CD4-positive, alpha-beta T cell (primary cell): Measurements from ENCODE around the gene GTPBP8. TPM values are rescaled to one million over a fixed set of nuclear protein-coding genes. Genes with fewer than 3 reads are reported as not detected.

Source experiments
- ATAC-seq: fragments of 200-7000 bp; cut with Tn5 transposase; one replicate; pipeline ENCODE4 v1.10.0; 2022; ENCODE audit warnings: mild to moderate bottlenecking; ENCODE audit not compliant: poor library complexity
- CTCF ChIA-PET: fragments of 350-600 bp; sonication (Branson Sonifier 250); formaldehyde crosslinking; loops from one replicate; lab custom pipeline; 2021; ENCODE audit warnings: antibody characterized with exemption, inconsistent platforms; lab: Charles Lee
- POLR2A ChIA-PET: fragments of 350-600 bp; sonication (Branson Sonifier 250); formaldehyde crosslinking; loops from one replicate; lab custom pipeline; 2021; ENCODE audit warnings: antibody characterized with exemption, inconsistent platforms; lab: Charles Lee
- DNase-seq, 14 experiments: peaks; one replicate each; pipeline ENCODE4 v3.0.0-alpha.2; 2013 to 2020; ENCODE audit warnings: mixed read lengths in 2 of 14
- H3K27ac ChIP-seq, 2 donors: one replicate each; pipeline versions ENCODE4 v1.5.1 to v1.7.0; 2013; ENCODE audit warnings: low read length in 2 of 2, low read depth in 1 of 2, mild to moderate bottlenecking in 1 of 2
- H3K27me3 ChIP-seq, 2 experiments: 1 replicate in 1 of 2; 2 replicates in 1 of 2; pipeline versions ENCODE4 v1.6.1 to v1.7.0; 2013; ENCODE audit warnings: low read length in 2 of 2, control low read depth in 1 of 2, mild to moderate bottlenecking in 1 of 2, moderate library complexity in 1 of 2; ENCODE audit not compliant: insufficient read depth in 2 of 2, control insufficient read depth in 1 of 2
- H3K36me3 ChIP-seq: one replicate; pipeline ENCODE4 v1.6.1; 2013; ENCODE audit warnings: low read length, control low read depth; ENCODE audit not compliant: insufficient read depth
- H3K4me1 ChIP-seq: one replicate; pipeline ENCODE4 v1.6.1; 2013; ENCODE audit warnings: low read length, control low read depth; ENCODE audit not compliant: insufficient read depth
- H3K4me3 ChIP-seq: one replicate; pipeline ENCODE4 v1.5.1; 2013; ENCODE audit warnings: mild to moderate bottlenecking, low read length, moderate library complexity
- H3K9me3 ChIP-seq, 2 experiments: 1 replicate in 1 of 2; 2 replicates in 1 of 2; pipeline versions ENCODE4 v1.6.1 to v1.7.0; 2013; ENCODE audit warnings: low read length in 2 of 2, mild to moderate bottlenecking in 2 of 2, control low read depth in 1 of 2, moderate library complexity in 1 of 2; ENCODE audit not compliant: control insufficient read depth in 1 of 2, insufficient read depth in 1 of 2
- H3K27ac Mint-ChIP-seq: one replicate; pipeline ENCODE4 v1.8.0; 2020; ENCODE audit warnings: mixed read lengths
- H3K27me3 Mint-ChIP-seq: one replicate; pipeline ENCODE4 v1.8.0; 2021; ENCODE audit warnings: mixed read lengths
- H3K36me3 Mint-ChIP-seq: one replicate; pipeline ENCODE4 v1.8.0; 2021; ENCODE audit warnings: low read depth, mixed read lengths
- H3K4me1 Mint-ChIP-seq: one replicate; pipeline ENCODE4 v1.8.0; 2021; ENCODE audit warnings: low read depth, mixed read lengths
- H3K4me3 Mint-ChIP-seq: one replicate; pipeline ENCODE4 v1.8.0; 2020; ENCODE audit warnings: mild to moderate bottlenecking, mixed read lengths
- H3K9me3 Mint-ChIP-seq: one replicate; pipeline ENCODE4 v1.8.0; 2020; ENCODE audit warnings: mixed read lengths
- CTCF ChIP-seq: fragments of 200-600 bp; IDR thresholded peaks from one replicate; pipeline ENCODE4 v1.8.0; 2022; ENCODE audit warnings: antibody characterized with exemption, mild to moderate bottlenecking
- intact Hi-C, 2 experiments: fragments of 100-400 bp; cut with DNase I in 1 of 2; cut with micrococcal nuclease in 1 of 2; formaldehyde crosslinking; loops; one replicate each; pipeline versions ENCODE4 v1.15.1 to v1.9.0; 2023 to 2025; cut with DNase I, micrococcal nuclease
- total RNA-seq, 174 experiments: library from RNA in 2 of 174; stranded (reverse) in 2 of 174; gene quantifications; one replicate each; pipeline ENCODE4 v1.2.3 and lab custom pipeline; 2021 to 2026

Gene GTPBP8
- total RNA-seq, 2 experiments from 2014 or later, result 27.0 to 30.3 TPM

- peaks cover 74% of the 10 kb centered on the region for H3K4me1 Mint-ChIP-seq
- POLR2A ChIA-PET, result interaction anchor here (0.8 to 1.4 kb wide), 3 partner anchors 14 to 203 kb away, joined by 3 to 4 read pairs (median 3); partner anchors contain the start of gene GTPBP8
- H3K36me3 Mint-ChIP-seq, result peaks cover 9% of the 10 kb centered on the region
- Histone ChIP-seq H3K27me3 (no peaks in the 10 kb centered on the region), H3K4me3 (no peak overlapping the region), H3K4me1 (peaks cover 26% of the 10 kb centered on the region), H3K9me3 (no peaks in the 10 kb centered on the region), H3K36me3 (no peaks in the 10 kb centered on the region), H3K27ac (peak overlapping the region; percentile 6 to 62)
- DNase-seq, result peak in 1 of 14 experiments; percentile 31
- peak overlapping the region; percentile 94 for H3K27ac Mint-ChIP-seq
- no peak for TF ChIP-seq CTCF
- H3K4me3 Mint-ChIP-seq, result peak overlapping the region; percentile 77
- no peak for ATAC-seq
- no peaks in the 10 kb centered on the region for H3K27me3 Mint-ChIP-seq
- CTCF ChIA-PET, result interaction anchor here (1.0 to 1.3 kb wide), 2 partner anchors 242 to 334 kb away, joined by 5 read pairs; no protein-coding TSS in a partner anchor
- intact Hi-C loops, result loop anchor here in 1 of 2 experiments (5.0 to 10.0 kb wide), 3 partner anchors 35 to 412 kb away; partner anchors contain the start of genes ATG3 and SLC35A5
- no peaks in the 10 kb centered on the region for H3K9me3 Mint-ChIP-seq
These were observed 13.8 kb upstream of the GTPBP8 start for GRCh38 chr3:112976953-112977352.

GRCh38 chr3:112979244-112979832 lies 11.4 kb upstream of the GTPBP8 start:
- DNase-seq, result peak in 4 of 14 experiments; percentile 39 to 77 (median 72)
- no peak overlapping the region for H3K27ac ChIP-seq
- Mint-ChIP-seq H3K4me1 (peaks cover 73% of the 10 kb centered on the region), H3K27ac (peak overlapping the region; percentile 6), H3K4me3 (peak overlapping the region; percentile 1), H3K9me3 (no peaks in the 10 kb centered on the region), H3K36me3 (peaks cover 5% of the 10 kb centered on the region), H3K27me3 (no peaks in the 10 kb centered on the region)
- H3K27me3 ChIP-seq, result no peaks in the 10 kb centered on the region
- no peaks in the 10 kb centered on the region for H3K36me3 ChIP-seq
- no peak for ATAC-seq
- ChIA-PET POLR2A (interaction anchor here (0.7 to 2.1 kb wide), 11 partner anchors 24 to 654 kb away, joined by 3 to 8 read pairs (median 3); no protein-coding TSS in a partner anchor), CTCF (interaction anchor here (0.6 to 3.1 kb wide), 22 partner anchors 11 to 417 kb away, joined by 3 to 32 read pairs (median 4); partner anchors contain the start of genes ATG3, GTPBP8 and SLC35A5)
- peaks cover 36% of the 10 kb centered on the region for H3K4me1 ChIP-seq
- TF ChIP-seq CTCF, result peak; percentile 94
- intact Hi-C loops, result loop anchor here (1.0 to 10.0 kb wide), 5 partner anchors 37 to 415 kb away; partner anchors contain the start of genes ATG3 (in 1 of the 2) and SLC35A5 (in 1 of the 2)
- H3K9me3 ChIP-seq, result no peaks in the 10 kb centered on the region
- no peak overlapping the region for H3K4me3 ChIP-seq

- H3K9me3 ChIP-seq, result no peaks in the 10 kb centered on the region
- TF ChIP-seq CTCF, result no peak
- no peaks in the 10 kb centered on the region for H3K27me3 ChIP-seq
- H3K4me3 ChIP-seq, result no peak overlapping the region
- ChIA-PET CTCF (interaction anchor here (1.0 to 3.1 kb wide), 8 partner anchors 10 to 337 kb away, joined by 4 to 32 read pairs (median 13); partner anchors contain the start of gene GTPBP8), POLR2A (interaction anchor here (1.2 to 2.1 kb wide), 2 partner anchors 11 to 337 kb away, joined by 4 to 8 read pairs; partner anchors contain the start of gene GTPBP8)
- Mint-ChIP-seq H3K36me3 (peaks cover under 1% of the 10 kb centered on the region), H3K27me3 (no peaks in the 10 kb centered on the region), H3K27ac (no peak overlapping the region), H3K9me3 (no peaks in the 10 kb centered on the region), H3K4me1 (peaks cover 73% of the 10 kb centered on the region), H3K4me3 (no peak overlapping the region)
- H3K27ac ChIP-seq, result no peak overlapping the region
- ATAC-seq, result no peak
- intact Hi-C loops, result loop anchor here (2.0 to 5.0 kb wide), 2 partner anchors 337 to 398 kb away; no protein-coding TSS in a partner anchor
- peaks cover 43% of the 10 kb centered on the region for H3K4me1 ChIP-seq
- no peaks in the 10 kb centered on the region for H3K36me3 ChIP-seq
- DNase-seq, result no peak
These were observed 10.7 kb upstream of the GTPBP8 start for GRCh38 chr3:112980080-112980479.
